ENCODE measurements around the gene AGO3. TPM values are rescaled to one million over a fixed set of nuclear protein-coding genes. Genes with fewer than 3 reads are reported as not detected.

Gene AGO3
- total RNA-seq, 4 donors from 2014 or later: 21.2 to 48.5 (median 31.6) TPM

DNA sequence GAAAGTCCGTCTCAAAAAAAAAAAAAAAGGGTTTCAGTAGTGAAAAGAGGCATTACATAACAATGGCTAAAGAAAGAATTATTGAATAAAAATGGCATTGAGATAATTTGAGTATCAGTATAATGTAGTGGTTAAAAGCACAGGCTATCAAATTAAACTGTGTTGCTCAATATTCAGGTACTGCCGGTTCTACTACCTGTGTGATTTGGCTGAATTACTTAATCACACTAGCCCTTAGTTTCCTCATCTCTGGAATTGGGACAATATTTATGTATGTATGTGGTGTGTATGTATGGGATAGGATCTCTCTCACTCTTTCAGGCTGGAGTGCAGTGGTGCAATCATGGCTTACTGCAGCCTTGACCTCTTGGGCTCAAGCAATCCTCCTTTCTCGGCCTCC lies 96.9 kb downstream of the AGO3 start:
- no peak for DNase-seq
- H3K27me3 ChIP-seq: no peaks in the 10 kb centered on the region
- TF ChIP-seq, protein P1, sequence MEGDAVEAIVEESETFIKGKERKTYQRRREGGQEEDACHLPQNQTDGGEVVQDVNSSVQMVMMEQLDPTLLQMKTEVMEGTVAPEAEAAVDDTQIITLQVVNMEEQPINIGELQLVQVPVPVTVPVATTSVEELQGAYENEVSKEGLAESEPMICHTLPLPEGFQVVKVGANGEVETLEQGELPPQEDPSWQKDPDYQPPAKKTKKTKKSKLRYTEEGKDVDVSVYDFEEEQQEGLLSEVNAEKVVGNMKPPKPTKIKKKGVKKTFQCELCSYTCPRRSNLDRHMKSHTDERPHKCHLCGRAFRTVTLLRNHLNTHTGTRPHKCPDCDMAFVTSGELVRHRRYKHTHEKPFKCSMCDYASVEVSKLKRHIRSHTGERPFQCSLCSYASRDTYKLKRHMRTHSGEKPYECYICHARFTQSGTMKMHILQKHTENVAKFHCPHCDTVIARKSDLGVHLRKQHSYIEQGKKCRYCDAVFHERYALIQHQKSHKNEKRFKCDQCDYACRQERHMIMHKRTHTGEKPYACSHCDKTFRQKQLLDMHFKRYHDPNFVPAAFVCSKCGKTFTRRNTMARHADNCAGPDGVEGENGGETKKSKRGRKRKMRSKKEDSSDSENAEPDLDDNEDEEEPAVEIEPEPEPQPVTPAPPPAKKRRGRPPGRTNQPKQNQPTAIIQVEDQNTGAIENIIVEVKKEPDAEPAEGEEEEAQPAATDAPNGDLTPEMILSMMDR (IDR thresholded peaks at IDR 0.05): no peak
- TF ChIP-seq POLR2A (IDR thresholded peaks at IDR 0.05): no peak
- no peak overlapping the region for H3K4me3 ChIP-seq (replicated peaks in 1 of 3)
- H3K9me3 ChIP-seq: no peaks in the 10 kb centered on the region
- intact Hi-C loops (cut with DNase I): no loop called here
- no peak overlapping the region for H3K27ac ChIP-seq
- H3K4me1 ChIP-seq: no peaks in the 10 kb centered on the region
- WGBS, 2 donors: 97 to 98% methylated on average over 3 of the region's 3 CpGs
- H3K36me3 ChIP-seq: peaks cover 0 to 19% of the 10 kb centered on the region in 2 donors

DNA sequence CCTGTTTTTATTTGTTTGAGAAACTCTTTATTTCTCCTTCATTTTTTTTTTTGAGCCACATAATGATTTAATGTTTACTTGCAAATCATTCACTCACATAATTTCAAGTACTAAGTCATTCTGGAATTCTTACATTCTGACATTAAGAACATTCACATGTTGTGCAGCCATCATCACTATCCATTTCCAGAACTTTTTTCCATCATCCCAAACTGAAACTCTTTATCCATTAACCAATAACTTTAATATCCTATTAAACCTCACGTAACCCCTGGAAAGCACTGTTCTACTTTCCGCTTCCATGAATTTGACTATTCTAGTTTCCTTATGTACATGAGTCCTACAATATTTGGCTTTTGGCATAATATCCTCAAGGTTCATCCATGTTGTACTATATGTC lies 100.5 kb downstream of the AGO3 start:
- Histone ChIP-seq H3K27ac (no peak overlapping the region), H3K36me3 (peaks cover 0 to 21% of the 10 kb centered on the region in 2 donors), H3K4me1 (no peaks in the 10 kb centered on the region), H3K27me3 (no peaks in the 10 kb centered on the region), H3K4me3 (replicated peaks in 1 of 3) (no peak overlapping the region), H3K9me3 (no peaks in the 10 kb centered on the region)
- TF ChIP-seq, protein P1 (IDR thresholded peaks at IDR 0.05): no peak
- no peak for TF ChIP-seq POLR2A (IDR thresholded peaks at IDR 0.05)
- no peak for DNase-seq
- intact Hi-C loops (cut with DNase I): no loop called here
- 98 to 99% methylated on average over 2 of the region's 2 CpGs for WGBS, 2 donors

DNA sequence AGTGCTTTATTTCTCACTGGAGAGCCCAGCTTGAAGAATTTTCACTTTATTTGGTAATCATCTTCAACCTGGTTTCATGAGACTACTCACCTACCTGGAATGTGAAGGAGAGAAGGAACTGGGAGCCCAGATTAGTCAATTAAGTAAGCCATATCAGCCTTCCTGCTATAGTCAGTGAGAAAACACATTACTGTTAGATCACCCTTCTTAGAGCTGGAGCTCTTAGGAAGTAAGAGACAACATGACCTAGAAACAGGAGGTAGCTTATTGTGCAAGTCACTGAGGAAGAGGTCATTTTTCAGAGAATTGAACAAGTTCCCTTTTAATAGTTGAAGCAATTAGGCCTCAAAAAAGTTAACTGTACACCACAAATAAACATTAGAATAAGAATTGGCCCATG lies 103.8 kb downstream of the AGO3 start:
- no peak overlapping the region for H3K4me3 ChIP-seq (replicated peaks in 1 of 3)
- no peaks in the 10 kb centered on the region for H3K27me3 ChIP-seq
- intact Hi-C loops (cut with DNase I): no loop called here
- H3K27ac ChIP-seq: peak overlapping the region in 2 of 3 donors; percentile 10 to 13
- no peaks in the 10 kb centered on the region for H3K9me3 ChIP-seq
- TF ChIP-seq, protein P1 (IDR thresholded peaks at IDR 0.05): no peak
- TF ChIP-seq POLR2A (IDR thresholded peaks at IDR 0.05): no peak
- no peaks in the 10 kb centered on the region for H3K4me1 ChIP-seq
- peaks cover 2 to 10% of the 10 kb centered on the region in 2 donors for H3K36me3 ChIP-seq
- no peak for DNase-seq

DNA sequence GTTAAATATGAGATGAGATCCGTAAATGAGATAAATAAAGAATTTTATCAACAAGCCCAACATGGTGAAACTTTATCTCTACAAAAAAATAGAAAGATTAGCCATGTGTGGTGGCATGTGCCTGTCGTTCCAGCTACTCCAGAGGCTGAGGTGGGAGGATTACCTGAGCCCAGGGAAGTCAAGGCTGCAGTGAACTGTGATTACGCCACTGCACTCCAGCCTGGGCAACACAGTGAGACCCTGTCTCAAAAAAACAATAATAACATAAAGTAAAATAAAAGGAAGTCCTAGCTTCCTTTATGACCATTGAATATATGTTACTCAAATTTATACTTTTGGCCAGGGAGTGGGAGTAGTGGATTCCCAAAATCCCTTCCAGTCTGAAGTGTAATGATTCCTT lies 104.2 kb downstream of the AGO3 start:
- H3K27me3 ChIP-seq: no peaks in the 10 kb centered on the region
- H3K36me3 ChIP-seq: peaks cover 6 to 14% of the 10 kb centered on the region in 2 donors
- no peaks in the 10 kb centered on the region for H3K9me3 ChIP-seq
- no peaks in the 10 kb centered on the region for H3K4me1 ChIP-seq
- no peak for DNase-seq
- TF ChIP-seq, protein P1 (IDR thresholded peaks at IDR 0.05): no peak
- TF ChIP-seq POLR2A (IDR thresholded peaks at IDR 0.05): no peak
- WGBS, 2 donors: 89% methylated on average over 3 of the region's 3 CpGs
- H3K27ac ChIP-seq: peak overlapping the region in 2 of 3 donors; percentile 10 to 13
- no peak overlapping the region for H3K4me3 ChIP-seq (replicated peaks in 1 of 3)
- intact Hi-C loops (cut with DNase I): no loop called here

DNA sequence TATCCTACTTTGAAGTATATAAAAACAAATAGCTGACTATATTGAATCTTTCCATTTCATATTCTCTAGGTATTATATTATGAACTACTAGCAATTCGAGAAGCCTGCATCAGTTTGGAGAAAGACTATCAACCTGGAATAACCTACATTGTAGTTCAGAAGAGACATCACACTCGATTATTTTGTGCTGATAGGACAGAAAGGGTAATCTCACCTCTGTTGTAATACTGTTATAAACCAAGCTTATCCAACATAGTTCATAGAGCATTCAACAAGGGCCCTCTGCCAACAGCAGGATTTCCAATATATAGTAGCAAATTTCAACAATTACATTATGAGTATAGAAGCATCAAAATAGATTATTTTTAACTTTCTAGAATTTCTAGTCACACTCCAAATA lies 109.3 kb downstream of the AGO3 start:
- DNase-seq: no peak
- no peak overlapping the region for H3K27ac ChIP-seq
- H3K9me3 ChIP-seq: no peaks in the 10 kb centered on the region
- H3K4me3 ChIP-seq (replicated peaks in 1 of 3): no peak overlapping the region
- peaks cover 21 to 37% of the 10 kb centered on the region in 2 donors for H3K36me3 ChIP-seq
- no peaks in the 10 kb centered on the region for H3K4me1 ChIP-seq
- 93% methylated on average over 2 of the region's 2 CpGs for WGBS, 2 donors
- no peaks in the 10 kb centered on the region for H3K27me3 ChIP-seq
- intact Hi-C loops (cut with DNase I): no loop called here
- no peak for TF ChIP-seq POLR2A (IDR thresholded peaks at IDR 0.05)
- TF ChIP-seq, protein P1 (IDR thresholded peaks at IDR 0.05): no peak
